H4 (cell line): ENCODE data around the gene SPX. TPM values are rescaled to one million over a fixed set of nuclear protein-coding genes. Genes with fewer than 3 reads are reported as not detected.

ENCODE experiments used
- DNase-seq: peaks from one replicate; pipeline ENCODE4 v3.0.0-alpha.2; 2015; ENCODE audit warnings: low spot score
- total RNA-seq: library from RNA; depleted of rRNA; stranded (reverse); fragments of >200 nt; shearing (Covaris generic); gene quantifications from 2 replicates; pipeline ENCODE4 v1.2.3, GENCODE V29; 2014; rRNA removed

Gene SPX
- total RNA-seq, 1 experiment from 2014 or later, result 0.21 TPM

GRCh38 chr12:21577516-21577915, 51.4 kb downstream of the SPX start:
- no peak for DNase-seq

GRCh38 chr12:21580748-21581516, 54.8 kb downstream of the SPX start:
- no peak for DNase-seq

Other genes starting within 250 kb of the SPX start
- not detected in 2 replicates for gene SLCO1A2, start 191.4 kb upstream of the SPX start, total RNA-seq
- gene IAPP, start 153.4 kb upstream of the SPX start, total RNA-seq, result not detected in 2 replicates
- gene PYROXD1, start 88.6 kb upstream of the SPX start, total RNA-seq, result 2.6 and 4.7 TPM in 2 replicates
- 48.2 and 67.6 TPM in 2 replicates for gene RECQL, start 24.7 kb upstream of the SPX start, total RNA-seq
- gene GOLT1B, start 24.5 kb upstream of the SPX start, total RNA-seq, result 34.4 and 48.4 TPM in 2 replicates
- not detected in 2 replicates for gene GYS2, start 78.6 kb downstream of the SPX start, total RNA-seq
- 1,752 TPM in 2 replicates for gene LDHB, start 131.5 kb downstream of the SPX start, total RNA-seq
- 0.74 and 1.0 TPM in 2 replicates for gene KCNJ8, start 248.4 kb downstream of the SPX start, total RNA-seq